Upper lobe of left lung (tissue), 4 donors: Measurements from ENCODE around the gene WDR53.

Experiments
- EP300 ChIP-seq, 4 donors: sonication (generic); formaldehyde crosslinking; IDR thresholded peaks; one replicate each; pipeline ENCODE4 v1.5.1; 2017; ENCODE audit warnings: antibody characterized with exemption in 4 of 4, control low read depth in 2 of 4
- POLR2A ChIP-seq, 4 donors: fragments of 450-650 bp; IDR thresholded peaks; one replicate each; pipeline ENCODE4 v1.5.1; 2016 to 2017; ENCODE audit warnings: antibody characterized with exemption in 4 of 4, mild to moderate bottlenecking in 2 of 4
- TF ChIP-seq, protein P1 (sequence below), 6 experiments: fragments of 450-650 bp in 4 of 6; fragments of 200-600 bp in 2 of 6; sonication (generic) in 2 of 6; IDR thresholded peaks; one replicate each; pipeline ENCODE4 v1.5.1; 2016 to 2019; ENCODE audit warnings: antibody characterized with exemption in 6 of 6

DNA sequence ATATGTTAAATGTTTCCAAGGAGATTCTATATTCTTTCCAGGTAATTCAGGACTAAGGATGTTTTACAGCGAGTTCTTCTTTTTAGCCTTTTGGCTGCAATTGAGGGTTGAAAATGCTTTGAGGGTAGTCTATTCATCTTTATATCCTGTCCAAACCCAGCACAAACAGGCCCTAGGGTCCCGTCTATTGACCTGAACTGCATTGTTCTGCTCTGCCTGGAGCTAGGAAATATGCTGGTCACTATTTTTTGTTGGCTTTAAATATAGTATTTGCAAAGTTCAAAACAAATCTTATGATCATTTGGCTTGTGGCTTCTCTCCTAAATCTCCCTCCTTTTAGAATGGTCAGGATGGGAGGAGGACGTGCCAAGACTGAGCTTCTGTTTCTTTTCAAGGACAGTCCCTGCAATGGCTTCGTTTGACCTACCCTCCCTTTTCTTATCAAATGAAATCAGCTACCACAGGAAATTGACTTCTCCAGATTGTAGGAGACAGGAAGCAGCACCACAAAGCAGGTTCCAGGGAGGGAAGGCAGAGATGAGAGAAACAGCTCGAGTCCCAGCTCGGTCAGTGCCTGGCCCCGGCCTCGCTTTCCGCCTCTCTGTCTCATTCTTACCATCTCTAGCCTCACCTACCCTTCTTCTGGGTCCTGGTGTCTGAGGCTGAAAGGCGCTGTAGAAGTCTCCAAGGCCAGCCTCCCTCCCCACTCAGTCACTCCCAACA is 43.6 kb upstream of the WDR53 start:
- TF ChIP-seq EP300 (IDR thresholded peaks at IDR 0.05) (no peak), POLR2A (IDR thresholded peaks at IDR 0.05) (no peak)
- TF ChIP-seq, protein P1, sequence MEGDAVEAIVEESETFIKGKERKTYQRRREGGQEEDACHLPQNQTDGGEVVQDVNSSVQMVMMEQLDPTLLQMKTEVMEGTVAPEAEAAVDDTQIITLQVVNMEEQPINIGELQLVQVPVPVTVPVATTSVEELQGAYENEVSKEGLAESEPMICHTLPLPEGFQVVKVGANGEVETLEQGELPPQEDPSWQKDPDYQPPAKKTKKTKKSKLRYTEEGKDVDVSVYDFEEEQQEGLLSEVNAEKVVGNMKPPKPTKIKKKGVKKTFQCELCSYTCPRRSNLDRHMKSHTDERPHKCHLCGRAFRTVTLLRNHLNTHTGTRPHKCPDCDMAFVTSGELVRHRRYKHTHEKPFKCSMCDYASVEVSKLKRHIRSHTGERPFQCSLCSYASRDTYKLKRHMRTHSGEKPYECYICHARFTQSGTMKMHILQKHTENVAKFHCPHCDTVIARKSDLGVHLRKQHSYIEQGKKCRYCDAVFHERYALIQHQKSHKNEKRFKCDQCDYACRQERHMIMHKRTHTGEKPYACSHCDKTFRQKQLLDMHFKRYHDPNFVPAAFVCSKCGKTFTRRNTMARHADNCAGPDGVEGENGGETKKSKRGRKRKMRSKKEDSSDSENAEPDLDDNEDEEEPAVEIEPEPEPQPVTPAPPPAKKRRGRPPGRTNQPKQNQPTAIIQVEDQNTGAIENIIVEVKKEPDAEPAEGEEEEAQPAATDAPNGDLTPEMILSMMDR (IDR thresholded peaks at IDR 0.05), result no peak
